Breast epithelium (tissue), 3 donors: ENCODE measurements around the gene SLA2.

Experiments used
- CTCF ChIP-seq, 3 donors: fragments of 450-650 bp; IDR thresholded peaks; one replicate each; pipeline ENCODE4 v1.5.1; 2016 to 2017; ENCODE audit warnings: antibody characterized with exemption in 3 of 3, mild to moderate bottlenecking in 3 of 3, moderate library complexity in 3 of 3
- POLR2AphosphoS5 ChIP-seq, 3 donors: sonication (generic); formaldehyde crosslinking; IDR thresholded peaks; one replicate each; pipeline ENCODE4 v1.6.1; 2017; ENCODE audit warnings: antibody characterized with exemption in 3 of 3

- TF ChIP-seq CTCF (IDR thresholded peaks at IDR 0.05), result no peak
- TF ChIP-seq POLR2AphosphoS5 (IDR thresholded peaks at IDR 0.05), result no peak
Observed at GRCh38 chr20:36563374-36563773, 82.6 kb downstream of the SLA2 start.
